ENCODE results near the gene TFAP2C. TPM values are rescaled to one million over a fixed set of nuclear protein-coding genes. Genes with fewer than 3 reads are reported as not detected.
"Not testable (repeated sequence)": the region's sequence is repeated elsewhere in the genome, so short reads cannot be mapped to it uniquely, and the experiment has no call there.

The TFAP2C gene
- total RNA-seq, 1 experiment from 2014 or later: not detected

- no peaks in the 10 kb centered on the region for H4K20me1 ChIP-seq (ENCODE audit: insufficient read depth, low read depth, low read length)
- no peaks in the 10 kb centered on the region for H3K9me3 ChIP-seq (ENCODE audit: low read length)
- no peaks in the 10 kb centered on the region for H3K9me2 ChIP-seq (replicated peaks; ENCODE audit: insufficient read depth, low read length)
- no peak overlapping the region for H2AFZ ChIP-seq (ENCODE audit: low read length)
- H3K4me2 ChIP-seq (ENCODE audit: low read depth, low read length, poor library complexity, severe bottlenecking): no peak overlapping the region
- H3K27me3 ChIP-seq (ENCODE audit: low read length): no peaks in the 10 kb centered on the region
- H3K4me3 ChIP-seq (ENCODE audit: low read length): no peak overlapping the region
- no peak overlapping the region for H3K27ac ChIP-seq (ENCODE audit: low read length)
- no peak for DNase-seq
- H3K9ac ChIP-seq (ENCODE audit: low read length): no peak overlapping the region
- no peaks in the 10 kb centered on the region for H3K4me1 ChIP-seq (ENCODE audit: low read length)
- H3K79me2 ChIP-seq (ENCODE audit: low read length): no peaks in the 10 kb centered on the region
- no peaks in the 10 kb centered on the region for H3K36me3 ChIP-seq (ENCODE audit: insufficient read depth, low read length)
Observed at GRCh38 chr20:56653211-56653610, 24.1 kb downstream of the TFAP2C start.

DNA sequence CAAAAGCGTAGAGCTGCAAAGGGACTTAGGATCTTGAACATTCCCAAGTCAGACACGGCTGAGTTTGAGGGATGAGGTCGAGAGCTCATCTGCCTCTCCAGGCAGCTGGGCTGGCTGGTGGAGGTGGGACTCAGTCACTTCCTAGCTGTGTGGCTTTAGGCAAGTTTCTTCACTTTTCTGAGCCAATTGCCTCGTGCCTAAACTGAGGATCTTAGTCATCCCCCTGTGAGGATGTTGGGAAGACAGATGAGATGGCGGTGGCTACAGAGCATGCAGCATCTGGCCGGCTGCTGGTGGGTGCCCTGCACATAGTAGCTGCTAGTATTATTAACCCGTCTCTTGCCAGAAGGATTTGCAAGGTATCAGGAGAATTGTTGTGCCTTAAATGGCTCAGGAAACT, 27.5 kb downstream of the TFAP2C start:
- Histone ChIP-seq H3K36me3 (ENCODE audit: insufficient read depth, low read length) (no peaks in the 10 kb centered on the region), H3K4me2 (ENCODE audit: low read depth, low read length, poor library complexity, severe bottlenecking) (no peak overlapping the region), H3K27ac (ENCODE audit: low read length) (no peak overlapping the region), H3K4me1 (ENCODE audit: low read length) (no peaks in the 10 kb centered on the region), H3K4me3 (ENCODE audit: low read length) (no peak overlapping the region), H3K27me3 (ENCODE audit: low read length) (no peaks in the 10 kb centered on the region), H4K20me1 (ENCODE audit: insufficient read depth, low read depth, low read length) (no peaks in the 10 kb centered on the region), H3K9me3 (ENCODE audit: low read length) (no peaks in the 10 kb centered on the region), H3K9ac (ENCODE audit: low read length) (no peak overlapping the region), H3K79me2 (ENCODE audit: low read length) (no peaks in the 10 kb centered on the region), H2AFZ (ENCODE audit: low read length) (no peak overlapping the region), H3K9me2 (replicated peaks; ENCODE audit: insufficient read depth, low read length) (no peaks in the 10 kb centered on the region)
- no peak for DNase-seq

DNA sequence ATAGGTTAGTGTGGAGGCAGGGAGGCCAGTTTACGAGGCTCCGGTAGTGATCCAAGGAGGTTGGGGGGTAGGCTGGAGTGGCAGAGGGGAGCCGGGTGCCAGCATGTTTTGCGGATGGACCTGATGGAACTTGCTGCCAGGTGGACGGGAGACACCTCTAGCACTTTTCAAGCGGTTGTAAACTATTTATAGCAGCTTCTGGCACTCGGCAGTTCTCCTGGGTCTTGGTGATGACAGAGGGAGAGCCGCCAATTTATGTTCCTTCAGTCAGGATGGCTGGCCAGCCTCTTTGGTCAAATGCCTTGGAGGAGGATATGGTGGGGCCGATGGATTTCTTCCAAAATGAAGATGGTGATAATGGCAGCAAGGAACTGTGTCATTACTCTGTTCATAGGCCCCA, 28.8 kb downstream of the TFAP2C start:
- no peak overlapping the region for H2AFZ ChIP-seq (ENCODE audit: low read length)
- H3K9ac ChIP-seq (ENCODE audit: low read length): no peak overlapping the region
- no peaks in the 10 kb centered on the region for H4K20me1 ChIP-seq (ENCODE audit: insufficient read depth, low read depth, low read length)
- DNase-seq: no peak
- H3K4me2 ChIP-seq (ENCODE audit: low read depth, low read length, poor library complexity, severe bottlenecking): no peak overlapping the region
- no peaks in the 10 kb centered on the region for H3K27me3 ChIP-seq (ENCODE audit: low read length)
- no peaks in the 10 kb centered on the region for H3K9me3 ChIP-seq (ENCODE audit: low read length)
- H3K9me2 ChIP-seq (replicated peaks; ENCODE audit: insufficient read depth, low read length): no peaks in the 10 kb centered on the region
- H3K4me3 ChIP-seq (ENCODE audit: low read length): no peak overlapping the region
- H3K4me1 ChIP-seq (ENCODE audit: low read length): no peaks in the 10 kb centered on the region
- no peaks in the 10 kb centered on the region for H3K36me3 ChIP-seq (ENCODE audit: insufficient read depth, low read length)
- H3K79me2 ChIP-seq (ENCODE audit: low read length): no peaks in the 10 kb centered on the region
- H3K27ac ChIP-seq (ENCODE audit: low read length): no peak overlapping the region

- not testable (repeated sequence) for H3K4me3 ChIP-seq (ENCODE audit: low read length); H3K9ac ChIP-seq (ENCODE audit: low read length); H3K27me3 ChIP-seq (ENCODE audit: low read length); H4K20me1 ChIP-seq (ENCODE audit: insufficient read depth, low read depth, low read length); H3K9me3 ChIP-seq (ENCODE audit: low read length); H2AFZ ChIP-seq (ENCODE audit: low read length); H3K9me2 ChIP-seq (replicated peaks; ENCODE audit: insufficient read depth, low read length); H3K4me2 ChIP-seq (ENCODE audit: low read depth, low read length, poor library complexity, severe bottlenecking); H3K36me3 ChIP-seq (ENCODE audit: insufficient read depth, low read length); H3K27ac ChIP-seq (ENCODE audit: low read length); H3K4me1 ChIP-seq (ENCODE audit: low read length); H3K79me2 ChIP-seq (ENCODE audit: low read length); DNase-seq
Observed at GRCh38 chr20:56658341-56658947, 29.3 kb downstream of the TFAP2C start.

GRCh38 chr20:56663660-56664059, 34.6 kb downstream of the TFAP2C start:
- no peaks in the 10 kb centered on the region for H3K9me3 ChIP-seq (ENCODE audit: low read length)
- no peak for DNase-seq
- H3K4me2 ChIP-seq (ENCODE audit: low read depth, low read length, poor library complexity, severe bottlenecking): no peak overlapping the region
- H3K4me3 ChIP-seq (ENCODE audit: low read length): no peak overlapping the region
- H4K20me1 ChIP-seq (ENCODE audit: insufficient read depth, low read depth, low read length): no peaks in the 10 kb centered on the region
- H3K9ac ChIP-seq (ENCODE audit: low read length): no peak overlapping the region
- no peaks in the 10 kb centered on the region for H3K79me2 ChIP-seq (ENCODE audit: low read length)
- no peak overlapping the region for H2AFZ ChIP-seq (ENCODE audit: low read length)
- H3K27me3 ChIP-seq (ENCODE audit: low read length): no peaks in the 10 kb centered on the region
- no peak overlapping the region for H3K27ac ChIP-seq (ENCODE audit: low read length)
- H3K9me2 ChIP-seq (replicated peaks; ENCODE audit: insufficient read depth, low read length): no peaks in the 10 kb centered on the region
- no peaks in the 10 kb centered on the region for H3K36me3 ChIP-seq (ENCODE audit: insufficient read depth, low read length)
- no peaks in the 10 kb centered on the region for H3K4me1 ChIP-seq (ENCODE audit: low read length)

- Histone ChIP-seq H3K9me2 (replicated peaks; ENCODE audit: insufficient read depth, low read length) (no peaks in the 10 kb centered on the region), H2AFZ (ENCODE audit: low read length) (no peak overlapping the region), H4K20me1 (ENCODE audit: insufficient read depth, low read depth, low read length) (no peaks in the 10 kb centered on the region), H3K79me2 (ENCODE audit: low read length) (no peaks in the 10 kb centered on the region), H3K27me3 (ENCODE audit: low read length) (no peaks in the 10 kb centered on the region), H3K27ac (ENCODE audit: low read length) (no peak overlapping the region), H3K4me2 (ENCODE audit: low read depth, low read length, poor library complexity, severe bottlenecking) (no peak overlapping the region), H3K9ac (ENCODE audit: low read length) (no peak overlapping the region), H3K9me3 (ENCODE audit: low read length) (no peaks in the 10 kb centered on the region), H3K36me3 (ENCODE audit: insufficient read depth, low read length) (no peaks in the 10 kb centered on the region), H3K4me3 (ENCODE audit: low read length) (no peak overlapping the region), H3K4me1 (ENCODE audit: low read length) (no peaks in the 10 kb centered on the region)
- DNase-seq: no peak
Observed at GRCh38 chr20:56664796-56665195, 35.7 kb downstream of the TFAP2C start.

- no peak overlapping the region for H3K4me2 ChIP-seq (ENCODE audit: low read depth, low read length, poor library complexity, severe bottlenecking)
- no peaks in the 10 kb centered on the region for H3K79me2 ChIP-seq (ENCODE audit: low read length)
- H3K9me3 ChIP-seq (ENCODE audit: low read length): no peaks in the 10 kb centered on the region
- no peak overlapping the region for H3K4me3 ChIP-seq (ENCODE audit: low read length)
- no peak overlapping the region for H3K27ac ChIP-seq (ENCODE audit: low read length)
- no peak overlapping the region for H3K9ac ChIP-seq (ENCODE audit: low read length)
- H3K4me1 ChIP-seq (ENCODE audit: low read length): no peaks in the 10 kb centered on the region
- H3K27me3 ChIP-seq (ENCODE audit: low read length): no peaks in the 10 kb centered on the region
- no peak overlapping the region for H2AFZ ChIP-seq (ENCODE audit: low read length)
- H3K36me3 ChIP-seq (ENCODE audit: insufficient read depth, low read length): no peaks in the 10 kb centered on the region
- H3K9me2 ChIP-seq (replicated peaks; ENCODE audit: insufficient read depth, low read length): no peaks in the 10 kb centered on the region
- no peaks in the 10 kb centered on the region for H4K20me1 ChIP-seq (ENCODE audit: insufficient read depth, low read depth, low read length)
- no peak for DNase-seq
Observed at GRCh38 chr20:56665806-56666205, 36.7 kb downstream of the TFAP2C start.

GRCh38 chr20:56673450-56673849, 44.3 kb downstream of the TFAP2C start:
- no peak overlapping the region for H3K4me3 ChIP-seq (ENCODE audit: low read length)
- H3K27ac ChIP-seq (ENCODE audit: low read length): no peak overlapping the region
- no peaks in the 10 kb centered on the region for H3K9me3 ChIP-seq (ENCODE audit: low read length)
- H3K4me2 ChIP-seq (ENCODE audit: low read depth, low read length, poor library complexity, severe bottlenecking): no peak overlapping the region
- H2AFZ ChIP-seq (ENCODE audit: low read length): no peak overlapping the region
- no peaks in the 10 kb centered on the region for H3K4me1 ChIP-seq (ENCODE audit: low read length)
- no peaks in the 10 kb centered on the region for H3K79me2 ChIP-seq (ENCODE audit: low read length)
- no peaks in the 10 kb centered on the region for H4K20me1 ChIP-seq (ENCODE audit: insufficient read depth, low read depth, low read length)
- H3K27me3 ChIP-seq (ENCODE audit: low read length): no peaks in the 10 kb centered on the region
- H3K9me2 ChIP-seq (replicated peaks; ENCODE audit: insufficient read depth, low read length): no peaks in the 10 kb centered on the region
- no peaks in the 10 kb centered on the region for H3K36me3 ChIP-seq (ENCODE audit: insufficient read depth, low read length)
- DNase-seq: no peak
- H3K9ac ChIP-seq (ENCODE audit: low read length): no peak overlapping the region

DNA sequence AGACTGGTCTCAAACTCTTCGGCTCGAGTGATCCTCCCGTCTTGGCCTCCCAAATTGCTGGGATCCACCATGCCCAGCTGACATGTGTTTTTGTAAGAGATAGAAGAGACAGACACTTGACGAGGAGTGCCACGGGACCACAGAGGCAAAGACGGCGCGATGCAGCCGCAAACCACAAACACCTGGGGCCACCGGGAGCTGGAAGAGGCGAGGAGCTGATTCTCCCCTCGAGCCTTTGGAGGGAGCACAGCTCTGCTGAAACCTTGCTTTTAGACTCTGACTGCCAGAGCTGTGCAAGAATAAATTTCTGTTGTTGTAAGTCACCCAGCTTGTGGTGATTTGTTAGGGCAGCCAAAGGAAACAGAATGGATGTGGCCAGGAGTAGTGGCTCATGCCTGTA, 46.9 kb downstream of the TFAP2C start:
- Histone ChIP-seq H2AFZ (ENCODE audit: low read length) (no peak overlapping the region), H3K4me1 (ENCODE audit: low read length) (no peaks in the 10 kb centered on the region), H3K9ac (ENCODE audit: low read length) (no peak overlapping the region), H3K27me3 (ENCODE audit: low read length) (no peaks in the 10 kb centered on the region), H3K4me2 (ENCODE audit: low read depth, low read length, poor library complexity, severe bottlenecking) (no peak overlapping the region), H3K9me3 (ENCODE audit: low read length) (no peaks in the 10 kb centered on the region), H4K20me1 (ENCODE audit: insufficient read depth, low read depth, low read length) (no peaks in the 10 kb centered on the region), H3K4me3 (ENCODE audit: low read length) (no peak overlapping the region), H3K79me2 (ENCODE audit: low read length) (no peaks in the 10 kb centered on the region), H3K36me3 (ENCODE audit: insufficient read depth, low read length) (no peaks in the 10 kb centered on the region), H3K27ac (ENCODE audit: low read length) (no peak overlapping the region), H3K9me2 (replicated peaks; ENCODE audit: insufficient read depth, low read length) (no peaks in the 10 kb centered on the region)
- DNase-seq: no peak
